CD4-positive, alpha-beta T cell (primary cell): ENCODE data around the gene CDKAL1. TPM values are rescaled to one million over a fixed set of nuclear protein-coding genes. Genes with fewer than 3 reads are reported as not detected.

ENCODE experiments used
- ATAC-seq: fragments of 200-7000 bp; cut with Tn5 transposase; one replicate; pipeline ENCODE4 v1.10.0; 2022; ENCODE audit warnings: mild to moderate bottlenecking; ENCODE audit not compliant: poor library complexity
- CTCF ChIA-PET: fragments of 350-600 bp; sonication (Branson Sonifier 250); formaldehyde crosslinking; loops from one replicate; lab custom pipeline; 2021; ENCODE audit warnings: antibody characterized with exemption, inconsistent platforms; lab: Charles Lee
- POLR2A ChIA-PET: fragments of 350-600 bp; sonication (Branson Sonifier 250); formaldehyde crosslinking; loops from one replicate; lab custom pipeline; 2021; ENCODE audit warnings: antibody characterized with exemption, inconsistent platforms; lab: Charles Lee
- DNase-seq, 14 experiments: peaks; one replicate each; pipeline ENCODE4 v3.0.0-alpha.2; 2013 to 2020; ENCODE audit warnings: mixed read lengths in 2 of 14
- H3K27ac ChIP-seq, 2 donors: one replicate each; pipeline versions ENCODE4 v1.5.1 to v1.7.0; 2013; ENCODE audit warnings: low read length in 2 of 2, low read depth in 1 of 2, mild to moderate bottlenecking in 1 of 2
- H3K27me3 ChIP-seq, 2 experiments: 1 replicate in 1 of 2; 2 replicates in 1 of 2; pipeline versions ENCODE4 v1.6.1 to v1.7.0; 2013; ENCODE audit warnings: low read length in 2 of 2, control low read depth in 1 of 2, mild to moderate bottlenecking in 1 of 2, moderate library complexity in 1 of 2; ENCODE audit not compliant: insufficient read depth in 2 of 2, control insufficient read depth in 1 of 2
- H3K36me3 ChIP-seq: one replicate; pipeline ENCODE4 v1.6.1; 2013; ENCODE audit warnings: low read length, control low read depth; ENCODE audit not compliant: insufficient read depth
- H3K4me1 ChIP-seq: one replicate; pipeline ENCODE4 v1.6.1; 2013; ENCODE audit warnings: low read length, control low read depth; ENCODE audit not compliant: insufficient read depth
- H3K4me3 ChIP-seq: one replicate; pipeline ENCODE4 v1.5.1; 2013; ENCODE audit warnings: mild to moderate bottlenecking, low read length, moderate library complexity
- H3K9me3 ChIP-seq, 2 experiments: 1 replicate in 1 of 2; 2 replicates in 1 of 2; pipeline versions ENCODE4 v1.6.1 to v1.7.0; 2013; ENCODE audit warnings: low read length in 2 of 2, mild to moderate bottlenecking in 2 of 2, control low read depth in 1 of 2, moderate library complexity in 1 of 2; ENCODE audit not compliant: control insufficient read depth in 1 of 2, insufficient read depth in 1 of 2
- H3K27ac Mint-ChIP-seq: one replicate; pipeline ENCODE4 v1.8.0; 2020; ENCODE audit warnings: mixed read lengths
- H3K27me3 Mint-ChIP-seq: one replicate; pipeline ENCODE4 v1.8.0; 2021; ENCODE audit warnings: mixed read lengths
- H3K36me3 Mint-ChIP-seq: one replicate; pipeline ENCODE4 v1.8.0; 2021; ENCODE audit warnings: low read depth, mixed read lengths
- H3K4me1 Mint-ChIP-seq: one replicate; pipeline ENCODE4 v1.8.0; 2021; ENCODE audit warnings: low read depth, mixed read lengths
- H3K4me3 Mint-ChIP-seq: one replicate; pipeline ENCODE4 v1.8.0; 2020; ENCODE audit warnings: mild to moderate bottlenecking, mixed read lengths
- H3K9me3 Mint-ChIP-seq: one replicate; pipeline ENCODE4 v1.8.0; 2020; ENCODE audit warnings: mixed read lengths
- intact Hi-C, 2 experiments: fragments of 100-400 bp; cut with DNase I in 1 of 2; cut with micrococcal nuclease in 1 of 2; formaldehyde crosslinking; loops; one replicate each; pipeline versions ENCODE4 v1.15.1 to v1.9.0; 2023 to 2025; cut with DNase I, micrococcal nuclease
- total RNA-seq, 174 experiments: library from RNA in 2 of 174; stranded (reverse) in 2 of 174; gene quantifications; one replicate each; pipeline ENCODE4 v1.2.3 and lab custom pipeline; 2021 to 2026
- TF ChIP-seq, protein P1 (sequence below): fragments of 200-600 bp; IDR thresholded peaks from one replicate; pipeline ENCODE4 v1.8.0; 2022; ENCODE audit warnings: antibody characterized with exemption, mild to moderate bottlenecking

The CDKAL1 gene
- total RNA-seq, 2 experiments from 2014 or later, result 21.3 to 23.9 TPM

DNA sequence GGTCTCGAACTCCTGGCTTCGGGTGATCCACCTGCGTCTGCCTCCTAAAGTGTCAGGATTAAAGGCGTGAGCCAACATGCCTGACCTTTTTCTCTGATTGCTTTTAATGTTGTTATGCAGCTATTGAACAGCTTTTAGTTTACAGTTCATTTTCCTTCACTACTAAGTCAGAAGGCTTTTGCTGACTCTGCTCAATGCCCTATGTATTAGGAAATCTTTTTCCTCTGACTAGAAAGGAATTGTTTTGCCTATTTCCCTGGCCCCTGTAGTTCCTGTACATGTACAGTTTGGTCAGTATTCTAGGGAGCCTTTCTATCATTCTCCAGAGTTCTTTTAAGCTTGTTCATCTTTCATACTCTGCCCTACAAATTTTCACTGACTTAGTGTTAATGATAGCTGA, 280.2 kb downstream of the CDKAL1 start:
- H3K4me1 Mint-ChIP-seq, result peaks cover 9% of the 10 kb centered on the region
- ATAC-seq, result no peak
- no peak overlapping the region for H3K4me3 ChIP-seq
- DNase-seq, result no peak
- H3K27ac Mint-ChIP-seq, result no peak overlapping the region
- no peaks in the 10 kb centered on the region for H3K9me3 Mint-ChIP-seq
- CTCF ChIA-PET, result no interaction called here
- H3K4me1 ChIP-seq, result no peaks in the 10 kb centered on the region
- H3K4me3 Mint-ChIP-seq, result no peak overlapping the region
- H3K27ac ChIP-seq, result no peak overlapping the region
- POLR2A ChIA-PET, result no interaction called here
- H3K36me3 ChIP-seq, result no peaks in the 10 kb centered on the region
- no peaks in the 10 kb centered on the region for H3K27me3 ChIP-seq
- intact Hi-C loops, result no loop called here
- TF ChIP-seq, protein P1, sequence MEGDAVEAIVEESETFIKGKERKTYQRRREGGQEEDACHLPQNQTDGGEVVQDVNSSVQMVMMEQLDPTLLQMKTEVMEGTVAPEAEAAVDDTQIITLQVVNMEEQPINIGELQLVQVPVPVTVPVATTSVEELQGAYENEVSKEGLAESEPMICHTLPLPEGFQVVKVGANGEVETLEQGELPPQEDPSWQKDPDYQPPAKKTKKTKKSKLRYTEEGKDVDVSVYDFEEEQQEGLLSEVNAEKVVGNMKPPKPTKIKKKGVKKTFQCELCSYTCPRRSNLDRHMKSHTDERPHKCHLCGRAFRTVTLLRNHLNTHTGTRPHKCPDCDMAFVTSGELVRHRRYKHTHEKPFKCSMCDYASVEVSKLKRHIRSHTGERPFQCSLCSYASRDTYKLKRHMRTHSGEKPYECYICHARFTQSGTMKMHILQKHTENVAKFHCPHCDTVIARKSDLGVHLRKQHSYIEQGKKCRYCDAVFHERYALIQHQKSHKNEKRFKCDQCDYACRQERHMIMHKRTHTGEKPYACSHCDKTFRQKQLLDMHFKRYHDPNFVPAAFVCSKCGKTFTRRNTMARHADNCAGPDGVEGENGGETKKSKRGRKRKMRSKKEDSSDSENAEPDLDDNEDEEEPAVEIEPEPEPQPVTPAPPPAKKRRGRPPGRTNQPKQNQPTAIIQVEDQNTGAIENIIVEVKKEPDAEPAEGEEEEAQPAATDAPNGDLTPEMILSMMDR, result no peak
- no peaks in the 10 kb centered on the region for H3K9me3 ChIP-seq
- peaks cover 26% of the 10 kb centered on the region for H3K36me3 Mint-ChIP-seq
- no peaks in the 10 kb centered on the region for H3K27me3 Mint-ChIP-seq

DNA sequence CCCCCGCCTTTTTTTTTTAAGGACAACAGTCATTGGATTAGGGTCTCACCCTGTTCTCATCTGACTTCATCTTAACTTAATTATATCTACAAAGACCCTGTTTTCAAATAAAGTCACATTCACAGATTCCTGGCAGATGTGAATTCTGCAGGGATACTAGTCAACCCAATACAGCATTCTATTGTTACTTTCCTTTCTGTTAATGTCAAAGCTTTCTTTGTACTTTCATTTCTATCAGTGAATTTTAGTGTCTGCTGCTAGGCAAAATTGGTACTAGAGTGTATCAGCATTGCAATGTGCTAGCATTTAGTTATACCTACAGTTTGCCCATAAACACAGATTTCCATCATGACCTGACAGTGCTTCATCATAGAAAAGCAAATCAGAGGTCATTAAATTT, 281.9 kb downstream of the CDKAL1 start:
- Mint-ChIP-seq H3K36me3 (peaks cover 34% of the 10 kb centered on the region), H3K27me3 (no peaks in the 10 kb centered on the region), H3K27ac (no peak overlapping the region), H3K4me3 (no peak overlapping the region), H3K4me1 (peaks cover 15% of the 10 kb centered on the region), H3K9me3 (peaks cover 3% of the 10 kb centered on the region)
- ATAC-seq, result no peak
- TF ChIP-seq, protein P1, result no peak
- DNase-seq, result no peak
- Histone ChIP-seq H3K36me3 (no peaks in the 10 kb centered on the region), H3K27ac (no peak overlapping the region), H3K27me3 (no peaks in the 10 kb centered on the region), H3K4me3 (no peak overlapping the region), H3K9me3 (no peaks in the 10 kb centered on the region), H3K4me1 (no peaks in the 10 kb centered on the region)
- intact Hi-C loops, result no loop called here
- ChIA-PET POLR2A (interaction anchor here (0.6 kb wide), 1 partner anchor 1380 kb away, joined by 3 read pairs; no protein-coding TSS in a partner anchor), CTCF (interaction anchor here (0.8 kb wide), 1 partner anchor 9 kb away, joined by 3 read pairs; no protein-coding TSS in a partner anchor)

DNA sequence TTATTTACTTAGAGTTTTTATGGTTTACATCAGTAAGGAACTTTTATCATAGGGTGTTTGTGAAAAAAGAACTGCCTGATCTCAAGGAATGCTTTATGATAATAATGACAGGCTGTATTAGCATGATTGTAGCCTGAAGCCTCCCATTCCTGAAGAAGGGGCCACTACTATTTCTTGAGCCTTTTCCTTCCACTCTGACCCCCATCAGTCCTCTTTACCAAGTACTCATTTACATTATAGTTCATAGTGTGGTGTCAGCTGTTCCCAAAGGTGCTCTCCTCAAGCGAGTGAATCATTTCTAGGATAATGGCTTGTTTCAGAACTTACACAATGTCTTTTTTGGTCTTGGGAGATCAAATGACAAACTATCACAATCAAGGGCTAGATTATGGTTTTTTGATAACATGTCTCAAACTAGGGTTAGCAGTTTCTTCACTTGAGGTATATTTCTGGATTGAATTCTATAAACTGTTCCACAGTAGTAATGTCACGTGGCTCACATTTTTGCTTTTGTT, 283.6 kb downstream of the CDKAL1 start:
- H3K4me3 ChIP-seq, result no peak overlapping the region
- H3K27ac ChIP-seq, result no peak overlapping the region
- POLR2A ChIA-PET, result no interaction called here
- H3K36me3 ChIP-seq, result no peaks in the 10 kb centered on the region
- no peaks in the 10 kb centered on the region for H3K4me1 ChIP-seq
- no peaks in the 10 kb centered on the region for H3K9me3 ChIP-seq
- TF ChIP-seq, protein P1, result no peak
- ATAC-seq, result no peak
- no peaks in the 10 kb centered on the region for H3K27me3 ChIP-seq
- no peak overlapping the region for H3K27ac Mint-ChIP-seq
- DNase-seq, result no peak
- intact Hi-C loops, result no loop called here
- peaks cover 15% of the 10 kb centered on the region for H3K4me1 Mint-ChIP-seq
- CTCF ChIA-PET, result no interaction called here
- peaks cover 3% of the 10 kb centered on the region for H3K9me3 Mint-ChIP-seq
- peaks cover 40% of the 10 kb centered on the region for H3K36me3 Mint-ChIP-seq
- no peak overlapping the region for H3K4me3 Mint-ChIP-seq
- H3K27me3 Mint-ChIP-seq, result no peaks in the 10 kb centered on the region
